ENCODE results near the gene CADPS2. TPM values are rescaled to one million over a fixed set of nuclear protein-coding genes. Genes with fewer than 3 reads are reported as not detected.

Gene CADPS2
- total and polyA plus RNA-seq, 2 of the 4 experiments (the other 2 are of a cell fraction), result 0.10 to 0.54 TPM

- H2BK120ac ChIP-seq (ENCODE audit: low read depth, low read length), result no peak overlapping the region
- H2BK20ac ChIP-seq (ENCODE audit: low read depth, low read length), result no peak overlapping the region
- ChIA-PET CTCF (no interaction called here), POLR2A (ENCODE audit: unreplicated experiment) (no interaction called here)
- no peak overlapping the region for H3K4me3 ChIP-seq (ENCODE audit: insufficient read depth, low read depth, low read length)
- no peak for ATAC-seq (ENCODE audit: low read depth)
- no peak overlapping the region for H2AK5ac ChIP-seq (ENCODE audit: low read depth, low read length)
- no peak overlapping the region for H2BK15ac ChIP-seq (ENCODE audit: low read depth, low read length)
- H4K20me1 ChIP-seq (ENCODE audit: insufficient read depth, low read length), result no peaks in the 10 kb centered on the region
- no peak overlapping the region for H3K23ac ChIP-seq (ENCODE audit: low read depth, low read length)
- H3K18ac ChIP-seq (ENCODE audit: low read depth, low read length), result no peak overlapping the region
- H4K5ac ChIP-seq (ENCODE audit: low read depth, low read length), result no peak overlapping the region
- H3K9ac ChIP-seq (ENCODE audit: low read depth, low read length), result no peak overlapping the region
- H3K9me3 ChIP-seq (ENCODE audit: control insufficient read depth, insufficient read depth, low read length), result peaks cover 9% of the 10 kb centered on the region
- H3K4me1 ChIP-seq (ENCODE audit: control insufficient read depth, insufficient read depth, low read length), result no peaks in the 10 kb centered on the region
- H2BK5ac ChIP-seq (ENCODE audit: low read depth, low read length, poor library complexity, severe bottlenecking), result no peak overlapping the region
- DNase-seq, result no peak
- in situ Hi-C loops (cut with MboI; ENCODE audit: low sequenced_read_pairs), result no loop called here
- dilution Hi-C loops (cut with HindIII; ENCODE audit: low sequenced_read_pairs, unreplicated experiment), result no loop called here
- H3K36me3 ChIP-seq (ENCODE audit: control insufficient read depth, insufficient read depth, low read length), result no peaks in the 10 kb centered on the region
- H3K4me2 ChIP-seq (ENCODE audit: low read depth, low read length), result no peak overlapping the region
- H3K4ac ChIP-seq (ENCODE audit: low read depth, low read length), result no peak overlapping the region
- intact Hi-C loops (cut with micrococcal nuclease), result no loop called here
- no peak overlapping the region for H4K8ac ChIP-seq (ENCODE audit: low read depth in 2 of 2, low read length in 2 of 2)
- H3K9me1 ChIP-seq (ENCODE audit: insufficient read depth, low read length), result no peaks in the 10 kb centered on the region
- H3K14ac ChIP-seq (replicated peaks; ENCODE audit: low read depth, low read length), result no peak overlapping the region
- H2AFZ ChIP-seq (replicated peaks; ENCODE audit: low read length, poor library complexity), result no peak overlapping the region
- no peak overlapping the region for H2AK9ac ChIP-seq (replicated peaks; ENCODE audit: low read depth, low read length, poor library complexity)
- BruUV-seq (replicated peaks), result no TSS peak
- no peak overlapping the region for H4K91ac ChIP-seq (ENCODE audit: insufficient read depth, low read depth, low read length)
- H3K27me3 ChIP-seq (ENCODE audit: control insufficient read depth, insufficient read depth, low read length), result peaks cover 83% of the 10 kb centered on the region
- 4% methylated on average over 7 of the region's 37 CpGs; no CpG with 5 or more reads in 1 of the 2 experiments for WGBS, 2 experiments (ENCODE audit: extremely low coverage in 2 of 2, insufficient read length in 1 of 2)
- H3K79me1 ChIP-seq (ENCODE audit: low read depth in 1 of 2, low read length in 2 of 2), result no peaks in the 10 kb centered on the region
- no peak overlapping the region for H3K56ac ChIP-seq (ENCODE audit: extremely low read depth, insufficient read depth, low read length)
- H3K27ac ChIP-seq (ENCODE audit: insufficient read depth, low read length), result no peak overlapping the region
- TF ChIP-seq SMC3 (IDR thresholded peaks at IDR 0.05; ENCODE audit: low read depth, low read length), result no peak
- no peak for TF ChIP-seq MXI1 (IDR thresholded peaks at IDR 0.05; ENCODE audit: borderline replicate concordance, low read depth, low read length)
- no peak for TF ChIP-seq CEBPB (IDR thresholded peaks at IDR 0.05; ENCODE audit: low read depth, low read length)
Observed at GRCh38 chr7:122306320-122307227, 579.7 kb downstream of the CADPS2 start.
